ENCODE measurements around the gene SIRPG. TPM values are rescaled to one million over a fixed set of nuclear protein-coding genes. Genes with fewer than 3 reads are reported as not detected.

SIRPG gene
- total and polyA plus RNA-seq, 2 of the 8 experiments (the other 6 are each of a cell fraction or from before 2014, with no cell fraction given): 0.08 TPM; not detected in 1

- TF ChIP-seq TAF7 (optimal IDR thresholded peaks at IDR 0.05; ENCODE audit: borderline replicate concordance, low read depth, low read length) (no peak), SIX5 (IDR thresholded peaks at IDR 0.05; ENCODE audit: low read depth, low read length) (no peak), TAF1 (IDR thresholded peaks at IDR 0.05; ENCODE audit: low read depth, low read length) (no peak), NRF1 (IDR thresholded peaks at IDR 0.05; ENCODE audit: low read depth, low read length) (no peak), CHD2 (IDR thresholded peaks at IDR 0.05; ENCODE audit: low read length) (no peak)
- TF ChIP-seq, protein P1, sequence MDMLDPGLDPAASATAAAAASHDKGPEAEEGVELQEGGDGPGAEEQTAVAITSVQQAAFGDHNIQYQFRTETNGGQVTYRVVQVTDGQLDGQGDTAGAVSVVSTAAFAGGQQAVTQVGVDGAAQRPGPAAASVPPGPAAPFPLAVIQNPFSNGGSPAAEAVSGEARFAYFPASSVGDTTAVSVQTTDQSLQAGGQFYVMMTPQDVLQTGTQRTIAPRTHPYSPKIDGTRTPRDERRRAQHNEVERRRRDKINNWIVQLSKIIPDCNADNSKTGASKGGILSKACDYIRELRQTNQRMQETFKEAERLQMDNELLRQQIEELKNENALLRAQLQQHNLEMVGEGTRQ (IDR thresholded peaks at IDR 0.05; ENCODE audit: low read length): no peak
Observed at GRCh38 chr20:1652960-1653359, 4.6 kb downstream of the SIRPG start (continued).
